Measurements from ENCODE around the gene THADA.

Gene THADA

GRCh38 chr2:43513216-43513615, 82.6 kb downstream of the THADA start:
- H3K27ac ChIP-seq (ENCODE audit: low read depth, low read length, poor library complexity, severe bottlenecking): no peak overlapping the region
- no peak overlapping the region for H3K4me2 ChIP-seq (ENCODE audit: low read length)
- no peak overlapping the region for H3K4me3 ChIP-seq (ENCODE audit: low read depth, low read length, poor library complexity, severe bottlenecking)
- H3K4me1 ChIP-seq (ENCODE audit: insufficient read depth, low read length, severe bottlenecking): peaks cover 12% of the 10 kb centered on the region
- H3K9ac ChIP-seq (ENCODE audit: low read length): no peak overlapping the region
- no peaks in the 10 kb centered on the region for H3K9me3 ChIP-seq (ENCODE audit: low read length)
- no peaks in the 10 kb centered on the region for H4K20me1 ChIP-seq (ENCODE audit: insufficient read depth, low read length)
- H3K79me2 ChIP-seq (ENCODE audit: insufficient read depth, low read length): no peaks in the 10 kb centered on the region
- H3F3A ChIP-seq (ENCODE audit: insufficient read depth, low read length): no peaks in the 10 kb centered on the region; the same call in 1 of the 2 replicates
- H3K27me3 ChIP-seq (ENCODE audit: insufficient read depth, low read length): no peaks in the 10 kb centered on the region
- TF ChIP-seq CTCF (IDR thresholded peaks at IDR 0.05; ENCODE audit: low read length): no peak
- no peak for TF ChIP-seq EZH2 (IDR thresholded peaks at IDR 0.05; ENCODE audit: borderline replicate concordance, low read length)
- no peak overlapping the region for H2AFZ ChIP-seq (ENCODE audit: low read length)
- no peaks in the 10 kb centered on the region for H3K9me2 ChIP-seq (ENCODE audit: low read depth, low read length)
- peaks cover 17% of the 10 kb centered on the region for H3K36me3 ChIP-seq (ENCODE audit: insufficient read depth, low read length)

GRCh38 chr2:43511199-43511598, 84.6 kb downstream of the THADA start:
- Histone ChIP-seq H3K4me2 (ENCODE audit: low read length) (no peak overlapping the region), H3K27ac (ENCODE audit: low read depth, low read length, poor library complexity, severe bottlenecking) (no peak overlapping the region), H3K4me3 (ENCODE audit: low read depth, low read length, poor library complexity, severe bottlenecking) (no peak overlapping the region), H3K9ac (ENCODE audit: low read length) (no peak overlapping the region), H4K20me1 (ENCODE audit: insufficient read depth, low read length) (no peaks in the 10 kb centered on the region), H3K9me2 (ENCODE audit: low read depth, low read length) (no peaks in the 10 kb centered on the region), H3K36me3 (ENCODE audit: insufficient read depth, low read length) (peaks cover 22% of the 10 kb centered on the region), H3K27me3 (ENCODE audit: insufficient read depth, low read length) (no peaks in the 10 kb centered on the region), H3F3A (ENCODE audit: insufficient read depth, low read length) (no peaks in the 10 kb centered on the region; the same call in 1 of the 2 replicates), H2AFZ (ENCODE audit: low read length) (no peak overlapping the region), H3K9me3 (ENCODE audit: low read length) (no peaks in the 10 kb centered on the region), H3K4me1 (ENCODE audit: insufficient read depth, low read length, severe bottlenecking) (peaks cover 8% of the 10 kb centered on the region), H3K79me2 (ENCODE audit: insufficient read depth, low read length) (no peaks in the 10 kb centered on the region)
- no peak for TF ChIP-seq CTCF (IDR thresholded peaks at IDR 0.05; ENCODE audit: low read length)
- no peak for TF ChIP-seq EZH2 (IDR thresholded peaks at IDR 0.05; ENCODE audit: borderline replicate concordance, low read length)

- Histone ChIP-seq H3K4me1 (ENCODE audit: insufficient read depth, low read length, severe bottlenecking) (no peaks in the 10 kb centered on the region), H3K4me3 (ENCODE audit: low read depth, low read length, poor library complexity, severe bottlenecking) (no peak overlapping the region), H3K9me2 (ENCODE audit: low read depth, low read length) (no peaks in the 10 kb centered on the region), H3K9me3 (ENCODE audit: low read length) (no peaks in the 10 kb centered on the region), H3K36me3 (ENCODE audit: insufficient read depth, low read length) (peaks cover 24% of the 10 kb centered on the region), H4K20me1 (ENCODE audit: insufficient read depth, low read length) (no peaks in the 10 kb centered on the region), H2AFZ (ENCODE audit: low read length) (no peak overlapping the region), H3K27ac (ENCODE audit: low read depth, low read length, poor library complexity, severe bottlenecking) (no peak overlapping the region), H3K9ac (ENCODE audit: low read length) (no peak overlapping the region), H3K79me2 (ENCODE audit: insufficient read depth, low read length) (no peaks in the 10 kb centered on the region), H3K27me3 (ENCODE audit: insufficient read depth, low read length) (no peaks in the 10 kb centered on the region), H3K4me2 (ENCODE audit: low read length) (no peak overlapping the region), H3F3A (ENCODE audit: insufficient read depth, low read length) (no peaks in the 10 kb centered on the region)
- no peak for TF ChIP-seq CTCF (IDR thresholded peaks at IDR 0.05; ENCODE audit: low read length)
- TF ChIP-seq EZH2 (IDR thresholded peaks at IDR 0.05; ENCODE audit: borderline replicate concordance, low read length): no peak
Measured at GRCh38 chr2:43509886-43510285, 86.0 kb downstream of the THADA start.
